NCI-H1092 treated with DMSO at 0.1 percent for 48 hours (cell line): Measurements from ENCODE around the gene TERT.
A peak's percentile ranks its signal among the peaks of the same experiment; 100 is the strongest.

ENCODE experiments used
- DNase-seq: peaks from one replicate; lab custom pipeline; 2025; lab: John Stamatoyannopoulos, UW

The TERT gene

GRCh38 chr5:1219098-1219767, 75.6 kb downstream of the TERT start:
- no peak for DNase-seq

DNA sequence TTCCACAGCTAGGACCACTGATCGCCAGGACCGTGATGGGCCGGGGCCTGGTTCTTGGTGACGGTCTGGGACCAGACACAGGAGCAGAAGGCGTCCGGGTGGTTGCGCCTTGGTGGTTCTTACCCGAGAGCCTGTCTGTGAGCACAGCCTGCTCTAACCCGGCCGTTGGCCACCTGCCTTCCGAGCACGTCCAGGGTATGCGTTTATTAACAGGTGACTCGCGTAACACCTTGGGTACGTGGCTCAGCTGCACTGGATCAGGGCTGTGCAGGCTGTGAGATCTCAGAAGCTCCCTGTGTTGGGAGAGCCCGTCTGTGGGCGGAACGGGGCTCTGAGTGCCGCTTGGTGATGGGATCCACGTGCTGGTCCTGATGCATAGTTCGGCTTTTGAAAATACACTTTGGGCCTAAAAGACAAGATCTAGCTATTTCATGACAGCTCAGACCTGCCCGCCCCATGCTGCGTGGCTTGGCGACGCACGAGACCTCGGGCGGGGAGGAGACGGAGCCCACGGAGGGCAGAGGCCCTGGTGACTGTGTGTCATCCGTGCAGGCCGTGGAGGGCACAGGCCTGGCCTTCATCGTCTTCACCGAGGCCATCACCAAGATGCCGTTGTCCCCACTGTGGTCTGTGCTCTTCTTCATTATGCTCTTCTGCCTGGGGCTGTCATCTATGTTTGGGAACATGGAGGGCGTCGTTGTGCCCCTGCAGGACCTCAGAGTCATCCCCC, 76.4 kb downstream of the TERT start:
- DNase-seq = no peak

DNA sequence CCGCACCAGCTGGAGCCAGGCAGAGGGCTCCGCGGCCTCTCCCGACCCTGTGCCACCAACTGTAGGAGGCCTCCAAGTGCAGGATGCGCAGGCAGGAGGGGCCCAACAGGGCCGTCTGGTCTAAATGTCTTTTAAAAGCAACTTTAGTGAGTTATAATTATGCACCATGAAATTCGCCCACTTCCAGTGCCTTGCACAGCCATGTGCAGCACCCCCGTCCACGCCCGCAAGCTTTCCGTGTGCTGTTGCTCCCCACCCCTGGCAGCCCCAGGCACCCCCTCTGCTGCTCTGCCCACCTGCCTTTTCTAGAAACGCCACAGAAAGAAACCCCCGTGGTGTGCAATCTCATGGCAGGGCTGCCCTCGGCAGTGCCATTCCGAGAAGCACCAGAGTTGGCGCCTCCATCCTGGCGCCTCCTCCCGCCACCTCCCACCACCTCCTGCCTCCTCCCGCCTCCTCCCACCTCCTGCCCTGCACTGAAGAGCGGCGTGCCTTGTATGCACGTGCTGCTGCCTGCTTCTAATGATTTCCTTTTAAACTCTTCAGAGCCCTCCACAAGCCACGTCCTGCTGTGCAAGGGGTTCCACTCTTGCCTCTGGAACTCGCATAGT, 77.2 kb downstream of the TERT start:
- no peak for DNase-seq

DNA sequence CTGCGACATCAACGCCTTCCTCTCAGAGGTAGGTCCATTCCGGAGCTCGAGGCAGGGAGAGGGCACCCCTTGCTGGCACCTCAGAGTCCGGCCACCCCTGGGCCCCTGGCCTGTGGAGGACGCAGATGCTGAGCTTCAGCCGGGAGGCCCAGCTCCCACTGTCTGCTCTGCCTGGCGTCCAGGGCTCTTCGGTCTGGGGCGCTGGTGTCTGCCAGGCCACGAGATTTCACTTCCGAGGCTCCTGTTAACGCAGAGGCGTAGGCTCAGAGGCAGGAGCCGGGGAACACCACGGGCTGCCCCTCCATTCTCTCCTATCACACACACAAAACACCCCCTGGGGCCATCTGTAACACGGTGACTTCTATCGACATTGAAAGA, 78.0 kb downstream of the TERT start:
- no peak for DNase-seq

DNA sequence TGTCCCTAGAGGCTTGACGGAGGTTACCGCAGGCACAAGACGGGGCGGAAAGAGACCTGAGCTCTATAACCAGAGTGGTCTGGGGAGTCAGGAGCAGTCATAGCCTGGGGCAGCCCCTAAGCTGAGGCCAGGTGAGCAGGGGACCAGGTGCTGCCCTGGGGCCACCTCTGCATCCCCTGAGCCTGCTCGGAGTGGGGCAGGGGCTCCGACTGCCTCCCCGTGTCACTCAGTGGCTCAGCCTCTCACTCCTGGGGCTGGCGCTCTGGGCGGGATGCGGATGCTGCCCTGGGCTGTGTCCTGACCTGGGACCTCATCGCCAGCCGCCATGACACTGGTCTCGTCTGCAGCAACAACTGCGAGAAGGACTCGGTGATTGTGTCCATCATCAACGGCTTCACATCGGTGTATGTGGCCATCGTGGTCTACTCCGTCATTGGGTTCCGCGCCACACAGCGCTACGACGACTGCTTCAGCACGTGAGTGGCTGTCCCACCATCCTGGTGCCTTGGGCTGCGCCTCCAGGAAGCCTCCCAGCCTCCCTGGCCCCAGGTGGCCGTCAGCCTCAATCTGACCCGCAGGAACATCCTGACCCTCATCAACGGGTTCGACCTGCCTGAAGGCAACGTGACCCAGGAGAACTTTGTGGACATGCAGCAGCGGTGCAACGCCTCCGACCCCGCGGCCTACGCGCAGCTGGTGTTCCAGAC, 78.5 kb downstream of the TERT start:
- no peak for DNase-seq

GRCh38 chr5:1215320-1216096, 79.4 kb downstream of the TERT start:
- no peak for DNase-seq

DNA sequence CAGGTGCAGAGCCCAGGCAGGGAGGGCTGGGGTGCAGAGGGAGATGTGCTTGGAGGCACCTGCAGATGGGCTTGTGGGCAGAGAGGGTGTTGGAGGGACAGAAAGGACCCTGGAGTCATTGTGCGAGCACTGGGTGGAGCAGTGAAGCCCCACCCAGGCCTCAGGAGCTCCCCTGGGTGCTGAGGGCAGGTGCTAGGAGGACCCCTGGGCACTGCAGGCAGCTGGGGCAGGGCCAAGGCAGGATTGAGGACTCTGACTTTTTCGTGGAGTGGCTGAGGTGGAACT, 80.0 kb downstream of the TERT start:
- no peak for DNase-seq

- no peak for DNase-seq
These were observed 80.5 kb downstream of the TERT start for GRCh38 chr5:1214163-1214935.

- DNase-seq = no peak
These were observed 81.2 kb downstream of the TERT start for GRCh38 chr5:1213508-1214162.

GRCh38 chr5:1212881-1213280, 82.0 kb downstream of the TERT start:
- DNase-seq = no peak

GRCh38 chr5:1212271-1212670, 82.6 kb downstream of the TERT start:
- no peak for DNase-seq

- DNase-seq = no peak
These were observed 83.2 kb downstream of the TERT start for GRCh38 chr5:1211701-1212100.

DNA sequence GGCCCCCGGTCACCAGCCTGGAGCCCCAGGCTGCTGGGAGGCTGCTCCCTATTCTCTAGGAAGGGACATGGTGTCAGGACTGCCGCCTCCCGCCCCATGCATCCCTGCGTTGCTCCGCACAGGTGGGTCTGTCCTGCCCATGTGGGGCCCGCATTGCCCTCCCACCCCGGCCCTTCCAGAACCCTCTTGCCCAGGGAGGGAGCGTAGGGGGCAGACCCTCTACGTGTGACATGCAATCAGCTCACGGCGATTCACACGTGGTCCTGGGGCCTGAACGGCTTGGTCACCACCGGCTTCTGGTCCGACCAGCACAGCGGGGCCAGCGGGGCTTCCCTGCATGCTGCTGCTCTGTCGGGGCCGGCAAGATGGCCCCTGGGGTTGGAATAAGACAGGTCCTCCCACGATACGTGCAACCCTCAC, 84.0 kb downstream of the TERT start:
- DNase-seq = no peak

DNA sequence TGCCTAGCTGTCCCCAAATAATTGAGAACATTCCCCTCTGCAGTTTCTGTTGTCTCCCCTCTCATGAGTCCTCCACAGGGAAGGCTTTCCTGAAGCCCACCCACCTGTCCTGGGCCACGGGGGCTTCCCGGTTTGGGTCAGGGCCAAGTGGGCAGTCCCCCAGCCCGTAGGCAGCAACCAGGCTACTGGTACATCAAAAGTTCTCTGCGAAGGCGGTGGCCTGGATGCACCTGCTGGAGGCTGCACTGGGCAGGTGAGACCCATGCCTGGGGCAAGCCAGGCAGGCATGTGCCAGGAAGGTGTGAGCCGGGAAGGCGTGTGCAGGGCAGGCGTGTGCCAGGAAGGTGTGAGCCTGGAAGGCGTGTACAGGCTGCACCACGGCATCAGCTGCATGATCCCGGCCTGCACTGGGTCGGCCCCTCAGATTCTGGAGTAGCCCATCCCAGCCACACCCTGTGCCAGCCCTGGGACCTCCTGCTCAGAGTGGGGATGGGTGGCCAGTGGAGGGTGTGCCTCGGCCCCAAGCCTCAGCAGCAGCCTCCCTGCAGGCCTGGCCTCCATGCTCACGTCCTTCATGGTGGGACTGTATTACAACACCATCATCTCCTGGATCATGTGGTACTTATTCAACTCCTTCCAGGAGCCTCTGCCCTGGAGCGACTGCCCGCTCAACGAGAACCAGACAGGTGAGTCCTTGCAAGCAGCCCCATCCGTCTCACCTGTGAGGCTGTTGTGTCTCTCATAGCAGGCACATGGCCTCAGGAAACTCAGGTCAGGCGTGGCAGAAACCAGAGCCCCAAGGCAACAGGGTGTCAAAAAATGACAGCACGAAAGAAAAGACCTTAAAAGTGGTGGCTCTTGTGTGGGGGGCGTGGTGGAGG, 84.7 kb downstream of the TERT start:
- no peak for DNase-seq

GRCh38 chr5:1209489-1209852, 85.4 kb downstream of the TERT start:
- DNase-seq = no peak

DNA sequence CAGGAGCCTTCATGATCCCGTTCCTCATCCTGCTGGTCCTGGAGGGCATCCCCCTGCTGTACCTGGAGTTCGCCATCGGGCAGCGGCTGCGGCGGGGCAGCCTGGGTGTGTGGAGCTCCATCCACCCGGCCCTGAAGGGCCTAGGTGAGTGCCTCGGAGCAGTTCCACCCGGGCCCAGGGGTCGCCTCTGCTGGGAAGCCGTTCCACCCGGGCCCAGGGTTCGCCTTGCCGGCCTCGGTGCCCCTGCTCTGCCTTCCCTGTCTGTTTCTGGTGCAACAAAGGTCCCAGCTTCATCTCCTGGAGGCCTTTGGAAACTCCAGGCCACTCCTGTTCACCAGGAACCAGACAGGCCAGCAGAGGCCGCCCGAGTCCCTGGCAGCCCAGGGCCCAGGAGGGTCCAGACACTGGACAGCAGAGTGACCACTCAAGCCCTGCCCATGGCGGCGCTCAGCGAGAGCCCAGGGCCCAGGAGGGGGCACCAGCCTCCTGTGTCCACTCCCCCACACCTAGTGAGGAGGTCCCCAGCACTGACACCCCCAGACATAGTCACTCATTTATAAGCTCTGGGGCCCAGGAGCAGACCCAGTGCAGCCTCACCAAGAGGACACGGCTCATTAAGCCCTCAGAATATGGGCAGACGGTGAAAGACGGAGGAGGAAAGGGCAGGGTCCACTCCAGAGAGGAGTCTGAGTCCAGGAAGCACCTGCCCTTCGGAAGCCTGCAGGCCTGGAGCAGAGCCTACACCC, 86.0 kb downstream of the TERT start:
- peak; percentile 71 for DNase-seq

GRCh38 chr5:1208221-1208742, 86.6 kb downstream of the TERT start:
- DNase-seq = peak; percentile 14

GRCh38 chr5:1207555-1207954, 87.3 kb downstream of the TERT start:
- no peak for DNase-seq
